OCI-LY1 (cell line): ENCODE measurements around the gene WDR59.

ENCODE experiments used
- EZH2 ChIP-seq: fragments of 200-600 bp; sonication (generic), shearing (Covaris generic); IDR thresholded peaks from 2 replicates; pipeline ENCODE4 v1.8.0; 2017; ENCODE audit warnings: borderline replicate concordance, mixed run types, mild to moderate bottlenecking, antibody characterized with exemption, low read length, moderate library complexity, mixed read lengths
- TF ChIP-seq, protein P1 (sequence below): fragments of 200-600 bp; sonication (generic), shearing (Covaris generic); IDR thresholded peaks from 2 replicates; pipeline ENCODE4 v1.5.1; 2017; ENCODE audit warnings: mild to moderate bottlenecking, antibody characterized with exemption, low read length, moderate library complexity, mixed read lengths

DNA sequence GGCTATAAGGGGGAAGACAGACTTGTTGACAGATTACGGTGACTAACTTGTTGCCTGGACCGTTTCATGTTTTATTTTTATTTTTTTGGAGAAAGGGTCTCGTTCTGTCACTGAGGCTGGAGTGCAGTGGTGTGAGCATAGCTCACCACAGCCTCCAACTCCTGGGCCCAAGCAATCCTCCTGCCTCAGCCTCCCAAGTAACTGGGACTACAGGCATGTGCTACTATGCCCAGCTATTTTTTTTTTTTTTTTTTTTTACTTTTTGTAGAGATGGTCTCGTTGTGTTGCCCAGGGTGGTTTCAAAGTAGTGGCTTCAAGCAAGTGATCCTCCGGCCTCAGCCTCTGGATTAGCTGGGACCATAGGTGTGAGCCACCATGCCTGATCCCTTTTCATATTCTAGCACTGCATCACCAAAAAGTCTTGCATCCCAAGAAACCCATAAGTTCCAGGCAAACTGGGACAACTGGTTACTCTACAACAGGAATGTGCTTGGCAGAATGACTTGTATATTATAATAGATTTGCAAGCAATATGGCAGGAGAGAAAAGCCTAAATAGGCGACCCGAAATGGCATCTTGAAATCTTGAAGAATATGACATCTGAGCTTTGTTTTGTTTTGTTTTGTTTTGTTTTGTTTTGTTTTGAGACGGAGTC lies 2.2 kb upstream of the WDR59 start:
- TF ChIP-seq, protein P1, sequence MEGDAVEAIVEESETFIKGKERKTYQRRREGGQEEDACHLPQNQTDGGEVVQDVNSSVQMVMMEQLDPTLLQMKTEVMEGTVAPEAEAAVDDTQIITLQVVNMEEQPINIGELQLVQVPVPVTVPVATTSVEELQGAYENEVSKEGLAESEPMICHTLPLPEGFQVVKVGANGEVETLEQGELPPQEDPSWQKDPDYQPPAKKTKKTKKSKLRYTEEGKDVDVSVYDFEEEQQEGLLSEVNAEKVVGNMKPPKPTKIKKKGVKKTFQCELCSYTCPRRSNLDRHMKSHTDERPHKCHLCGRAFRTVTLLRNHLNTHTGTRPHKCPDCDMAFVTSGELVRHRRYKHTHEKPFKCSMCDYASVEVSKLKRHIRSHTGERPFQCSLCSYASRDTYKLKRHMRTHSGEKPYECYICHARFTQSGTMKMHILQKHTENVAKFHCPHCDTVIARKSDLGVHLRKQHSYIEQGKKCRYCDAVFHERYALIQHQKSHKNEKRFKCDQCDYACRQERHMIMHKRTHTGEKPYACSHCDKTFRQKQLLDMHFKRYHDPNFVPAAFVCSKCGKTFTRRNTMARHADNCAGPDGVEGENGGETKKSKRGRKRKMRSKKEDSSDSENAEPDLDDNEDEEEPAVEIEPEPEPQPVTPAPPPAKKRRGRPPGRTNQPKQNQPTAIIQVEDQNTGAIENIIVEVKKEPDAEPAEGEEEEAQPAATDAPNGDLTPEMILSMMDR = no peak
- no peak for TF ChIP-seq EZH2
